ENCODE measurements around the gene SOX6.

DNA sequence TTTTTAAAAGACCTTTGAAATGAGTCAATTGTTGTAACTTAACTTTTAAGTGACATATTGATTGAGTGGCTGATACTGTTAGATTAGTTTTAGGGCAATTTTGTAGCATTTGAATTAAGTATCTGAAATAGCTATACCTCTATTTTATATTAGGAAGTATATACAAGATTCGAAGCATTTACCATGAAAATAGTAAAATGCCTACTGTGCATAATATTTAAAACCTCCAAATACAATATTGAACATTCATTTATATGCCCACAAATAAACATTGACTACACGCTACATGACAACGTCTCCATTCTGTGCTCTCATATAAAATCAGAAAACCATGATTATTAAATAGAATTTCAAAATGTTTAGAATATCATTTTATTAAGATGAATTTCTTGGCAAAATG lies 14.5 kb downstream of the SOX6 start:
- TF ChIP-seq, protein P1, sequence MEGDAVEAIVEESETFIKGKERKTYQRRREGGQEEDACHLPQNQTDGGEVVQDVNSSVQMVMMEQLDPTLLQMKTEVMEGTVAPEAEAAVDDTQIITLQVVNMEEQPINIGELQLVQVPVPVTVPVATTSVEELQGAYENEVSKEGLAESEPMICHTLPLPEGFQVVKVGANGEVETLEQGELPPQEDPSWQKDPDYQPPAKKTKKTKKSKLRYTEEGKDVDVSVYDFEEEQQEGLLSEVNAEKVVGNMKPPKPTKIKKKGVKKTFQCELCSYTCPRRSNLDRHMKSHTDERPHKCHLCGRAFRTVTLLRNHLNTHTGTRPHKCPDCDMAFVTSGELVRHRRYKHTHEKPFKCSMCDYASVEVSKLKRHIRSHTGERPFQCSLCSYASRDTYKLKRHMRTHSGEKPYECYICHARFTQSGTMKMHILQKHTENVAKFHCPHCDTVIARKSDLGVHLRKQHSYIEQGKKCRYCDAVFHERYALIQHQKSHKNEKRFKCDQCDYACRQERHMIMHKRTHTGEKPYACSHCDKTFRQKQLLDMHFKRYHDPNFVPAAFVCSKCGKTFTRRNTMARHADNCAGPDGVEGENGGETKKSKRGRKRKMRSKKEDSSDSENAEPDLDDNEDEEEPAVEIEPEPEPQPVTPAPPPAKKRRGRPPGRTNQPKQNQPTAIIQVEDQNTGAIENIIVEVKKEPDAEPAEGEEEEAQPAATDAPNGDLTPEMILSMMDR (IDR thresholded peaks at IDR 0.05), result no peak
- TF ChIP-seq SIN3A (IDR thresholded peaks at IDR 0.05; ENCODE audit: borderline replicate concordance, low read depth, low read length) (no peak), PBX3 (IDR thresholded peaks at IDR 0.05) (no peak), REST (IDR thresholded peaks at IDR 0.05; ENCODE audit: low read depth, low read length) (no peak), JUND (IDR thresholded peaks at IDR 0.05) (no peak), TCF12 (IDR thresholded peaks at IDR 0.05) (no peak), POLR2AphosphoS5 (IDR thresholded peaks at IDR 0.05; ENCODE audit: low read depth, low read length) (no peak), SMC3 (IDR thresholded peaks at IDR 0.05; ENCODE audit: low read depth, low read length) (no peak), RFX5 (IDR thresholded peaks at IDR 0.05; ENCODE audit: low read length) (no peak), MAX (IDR thresholded peaks at IDR 0.05; ENCODE audit: low read depth) (no peak), RCOR1 (IDR thresholded peaks at IDR 0.05; ENCODE audit: low read length) (no peak), MEF2A (IDR thresholded peaks at IDR 0.05; ENCODE audit: borderline replicate concordance, low read depth) (no peak), EP300 (IDR thresholded peaks at IDR 0.05; ENCODE audit: borderline replicate concordance in 1 of 2, low read depth in 1 of 2, low read length in 1 of 2) (no peak), FOXM1 (IDR thresholded peaks at IDR 0.05; ENCODE audit: low read depth) (no peak)

All from SK-N-SH (cell line).